Stimulated activated CD4-positive, alpha-beta T cell treated with anti-CD3 and anti-CD28 coated beads, TNF-alpha, amount 100 ng/mL, for 24 hours (primary cell): ENCODE measurements around the gene VDAC2.
"Not testable (repeated sequence)": the region's sequence is repeated elsewhere in the genome, so short reads cannot be mapped to it uniquely, and the experiment has no call there.

ENCODE experiments used
- DNase-seq, 3 experiments: peaks; one replicate each; pipeline ENCODE4 v3.0.0-alpha.2; 2020; ENCODE audit warnings: low read depth in 3 of 3

VDAC2 gene

GRCh38 chr10:75210282-75211006, at the start of gene VDAC2:
Gene VDAC2, plus strand, starts transcription at chr10:75210796. Its CDS starts 363 bp downstream, at chr10:75211159.
- peak; percentile 87 to 91 (median 90) for DNase-seq

- no peak for DNase-seq
Measured at GRCh38 chr10:75165684-75166622, 44.6 kb upstream of the VDAC2 start.

- DNase-seq = no peak
Measured at GRCh38 chr10:75166623-75166972, 44.0 kb upstream of the VDAC2 start.

- DNase-seq = no peak
Measured at GRCh38 chr10:75168275-75168674, 42.3 kb upstream of the VDAC2 start.

- no peak for DNase-seq
Measured at GRCh38 chr10:75170215-75170614, 40.4 kb upstream of the VDAC2 start.

GRCh38 chr10:75175046-75175445, 35.5 kb upstream of the VDAC2 start:
- DNase-seq = no peak

GRCh38 chr10:75176046-75176445, 34.5 kb upstream of the VDAC2 start:
- DNase-seq = no peak

GRCh38 chr10:75176736-75177135, 33.9 kb upstream of the VDAC2 start:
- no peak for DNase-seq

- DNase-seq = no peak
Measured at GRCh38 chr10:75179657-75180177, 30.9 kb upstream of the VDAC2 start.

GRCh38 chr10:75180592-75180991, 30.0 kb upstream of the VDAC2 start:
- DNase-seq = no peak

GRCh38 chr10:75181073-75181472, 29.5 kb upstream of the VDAC2 start:
- DNase-seq = no peak

GRCh38 chr10:75186310-75186709, 24.3 kb upstream of the VDAC2 start:
- DNase-seq = no peak

- peak in 2 of 3 experiments; percentile 31 to 54 for DNase-seq
Measured at GRCh38 chr10:75187961-75188426, 22.6 kb upstream of the VDAC2 start.

GRCh38 chr10:75188522-75188921, 22.1 kb upstream of the VDAC2 start:
- not testable (repeated sequence) for DNase-seq

- DNase-seq = no peak
Measured at GRCh38 chr10:75189266-75190096, 21.1 kb upstream of the VDAC2 start.

GRCh38 chr10:75191821-75192568, 18.6 kb upstream of the VDAC2 start:
- no peak for DNase-seq

- DNase-seq = not testable (repeated sequence)
Measured at GRCh38 chr10:75194625-75195024, 16.0 kb upstream of the VDAC2 start.

- DNase-seq = no peak
Measured at GRCh38 chr10:75195035-75195763, 15.4 kb upstream of the VDAC2 start.

- no peak for DNase-seq
Measured at GRCh38 chr10:75197066-75197465, 13.5 kb upstream of the VDAC2 start.

GRCh38 chr10:75197906-75198305, 12.7 kb upstream of the VDAC2 start:
- DNase-seq = no peak
